Activated CD8-positive, alpha-beta memory T cell treated with anti-CD3 and anti-CD28 coated beads for 48 hours (primary cell): ENCODE data around the gene CYTIP.

Experiments used
- DNase-seq, 3 experiments: peaks; one replicate each; pipeline ENCODE4 v3.0.0-alpha.2; 2020; ENCODE audit warnings: low read depth in 2 of 3, low spot score in 2 of 3

CYTIP gene

GRCh38 chr2:157465554-157465953 is 21.7 kb upstream of the CYTIP start:
- no peak for DNase-seq

GRCh38 chr2:157463002-157463401 is 19.1 kb upstream of the CYTIP start:
- DNase-seq, result no peak

- no peak for DNase-seq
These were observed 17.0 kb upstream of the CYTIP start for GRCh38 chr2:157460897-157461296.

GRCh38 chr2:157460384-157460837 is 16.5 kb upstream of the CYTIP start:
- no peak for DNase-seq

GRCh38 chr2:157459486-157459885 is 15.6 kb upstream of the CYTIP start:
- DNase-seq, result no peak

GRCh38 chr2:157447741-157448140 is 3.9 kb upstream of the CYTIP start:
- no peak for DNase-seq

GRCh38 chr2:157447031-157447430 is 3.1 kb upstream of the CYTIP start:
- DNase-seq, result no peak

GRCh38 chr2:157444641-157445040 is 752 bp upstream of the CYTIP start:
- DNase-seq, result no peak

GRCh38 chr2:157443090-157443489 is 799 bp downstream of the CYTIP start:
- no peak for DNase-seq

GRCh38 chr2:157442636-157443035 is 1.3 kb downstream of the CYTIP start:
- no peak for DNase-seq

- no peak for DNase-seq
These were observed 1.7 kb downstream of the CYTIP start for GRCh38 chr2:157442191-157442590.

- DNase-seq, result no peak
These were observed 2.8 kb downstream of the CYTIP start for GRCh38 chr2:157441072-157441454.

GRCh38 chr2:157440404-157441071 is 3.4 kb downstream of the CYTIP start:
- DNase-seq, result no peak

- no peak for DNase-seq
These were observed 4.1 kb downstream of the CYTIP start for GRCh38 chr2:157439824-157440186.

- DNase-seq, result no peak
These were observed 4.7 kb downstream of the CYTIP start for GRCh38 chr2:157438863-157439823.

GRCh38 chr2:157433394-157433793 is 10.5 kb downstream of the CYTIP start:
- DNase-seq, result no peak

GRCh38 chr2:157432475-157433106 is 11.3 kb downstream of the CYTIP start:
- no peak for DNase-seq

- DNase-seq, result no peak
These were observed 12.7 kb downstream of the CYTIP start for GRCh38 chr2:157431176-157431575.

- DNase-seq, result no peak
These were observed 15.3 kb downstream of the CYTIP start for GRCh38 chr2:157428500-157429175.

- DNase-seq, result no peak
These were observed 16.0 kb downstream of the CYTIP start for GRCh38 chr2:157427922-157428303.
